ENCODE measurements around the gene CBLN3. TPM values are rescaled to one million over a fixed set of nuclear protein-coding genes. Genes with fewer than 3 reads are reported as not detected.

CBLN3 gene
- total and polyA plus RNA-seq, 4 donors = 1.7 to 4.9 (median 2.0) TPM

GRCh38 chr14:24431569-24432258 is 2.2 kb upstream of the CBLN3 start:
- Histone ChIP-seq H3K4me3 (no peak overlapping the region), H3K27me3 (ENCODE audit: control insufficient read depth in 3 of 3, insufficient read depth in 3 of 3, low read length in 2 of 3) (no peaks in the 10 kb centered on the region), H3K36me3 (ENCODE audit: control insufficient read depth in 4 of 4, insufficient read depth in 4 of 4, low read length in 4 of 4) (peaks cover 0 to 29% (median 26%) of the 10 kb centered on the region in 4 donors), H3K27ac (ENCODE audit: low read depth in 1 of 2, low read length in 1 of 2) (peak overlapping the region; percentile 97 to 99), H3K4me1 (ENCODE audit: control insufficient read depth in 5 of 5, insufficient read depth in 5 of 5, low read length in 5 of 5) (peaks cover 0 to 28% (median 15%) of the 10 kb centered on the region in 5 donors), H3K9ac (ENCODE audit: insufficient read depth in 1 of 2, low read length in 2 of 2) (no peak overlapping the region), H3K9me3 (ENCODE audit: control insufficient read depth in 4 of 4, insufficient read depth in 3 of 4, low read length in 3 of 4) (no peaks in the 10 kb centered on the region)
- peak; percentile 44 for ATAC-seq (ENCODE audit: insufficient read depth, low FRiP score)
- WGBS, 2 donors = 46 to 48% methylated on average over 15 of the region's 15 CpGs
- DNase-seq = peak; percentile 89 to 90 (median 89)
- TF ChIP-seq, protein P1, sequence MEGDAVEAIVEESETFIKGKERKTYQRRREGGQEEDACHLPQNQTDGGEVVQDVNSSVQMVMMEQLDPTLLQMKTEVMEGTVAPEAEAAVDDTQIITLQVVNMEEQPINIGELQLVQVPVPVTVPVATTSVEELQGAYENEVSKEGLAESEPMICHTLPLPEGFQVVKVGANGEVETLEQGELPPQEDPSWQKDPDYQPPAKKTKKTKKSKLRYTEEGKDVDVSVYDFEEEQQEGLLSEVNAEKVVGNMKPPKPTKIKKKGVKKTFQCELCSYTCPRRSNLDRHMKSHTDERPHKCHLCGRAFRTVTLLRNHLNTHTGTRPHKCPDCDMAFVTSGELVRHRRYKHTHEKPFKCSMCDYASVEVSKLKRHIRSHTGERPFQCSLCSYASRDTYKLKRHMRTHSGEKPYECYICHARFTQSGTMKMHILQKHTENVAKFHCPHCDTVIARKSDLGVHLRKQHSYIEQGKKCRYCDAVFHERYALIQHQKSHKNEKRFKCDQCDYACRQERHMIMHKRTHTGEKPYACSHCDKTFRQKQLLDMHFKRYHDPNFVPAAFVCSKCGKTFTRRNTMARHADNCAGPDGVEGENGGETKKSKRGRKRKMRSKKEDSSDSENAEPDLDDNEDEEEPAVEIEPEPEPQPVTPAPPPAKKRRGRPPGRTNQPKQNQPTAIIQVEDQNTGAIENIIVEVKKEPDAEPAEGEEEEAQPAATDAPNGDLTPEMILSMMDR (IDR thresholded peaks at IDR 0.05; ENCODE audit: control extremely low read depth, extremely low read depth) = peak; percentile 89

DNA sequence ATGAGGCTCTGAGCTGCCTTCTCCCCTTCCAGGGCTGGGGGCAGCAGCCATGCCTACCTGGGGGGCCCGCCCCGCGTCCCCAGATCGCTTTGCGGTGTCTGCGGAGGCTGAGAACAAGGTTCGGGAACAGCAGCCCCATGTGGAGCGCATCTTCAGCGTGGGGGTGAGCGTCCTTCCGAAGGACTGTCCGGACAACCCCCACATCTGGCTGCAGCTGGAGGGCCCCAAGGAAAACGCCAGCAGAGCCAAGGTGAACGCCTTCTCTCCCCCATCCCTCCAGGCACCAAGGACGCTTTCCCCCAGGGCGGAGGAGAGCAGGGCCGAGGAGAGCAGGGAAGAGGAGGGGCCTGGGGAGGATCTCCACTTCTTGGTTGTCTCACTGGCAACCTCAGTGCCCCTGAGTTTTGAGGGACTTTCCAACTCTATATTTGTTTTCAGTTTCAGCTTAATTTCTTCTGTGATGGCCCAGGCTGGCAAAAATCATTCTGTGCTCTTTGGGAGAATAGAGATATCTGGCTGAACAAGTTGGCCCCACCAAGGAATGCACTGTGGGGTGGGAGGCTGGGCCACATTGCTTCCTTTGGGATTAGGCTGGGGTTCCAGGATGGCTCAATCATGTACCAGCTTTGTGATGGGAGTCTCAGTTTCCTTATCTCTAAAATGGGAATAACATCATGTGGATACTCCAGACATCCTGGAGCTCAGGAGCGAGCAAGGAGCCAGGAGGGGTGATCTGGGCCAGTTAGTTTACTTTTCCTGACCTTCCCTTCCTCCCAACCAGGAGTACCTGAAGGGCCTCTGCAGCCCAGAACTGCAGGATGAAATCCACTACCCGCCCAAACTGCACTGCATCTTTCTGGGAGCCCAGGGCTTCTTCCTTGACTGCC is 1.5 kb upstream of the CBLN3 start:
- Histone ChIP-seq H3K4me1 (ENCODE audit: control insufficient read depth in 5 of 5, insufficient read depth in 5 of 5, low read length in 5 of 5) (peaks cover 0 to 28% (median 15%) of the 10 kb centered on the region in 5 donors), H3K4me3 (peak overlapping the region; percentile 55), H3K27ac (ENCODE audit: low read depth in 1 of 2, low read length in 1 of 2) (peak overlapping the region; percentile 97 to 99), H3K36me3 (ENCODE audit: control insufficient read depth in 4 of 4, insufficient read depth in 4 of 4, low read length in 4 of 4) (peaks cover 0 to 23% (median 20%) of the 10 kb centered on the region in 4 donors), H3K9ac (ENCODE audit: insufficient read depth in 1 of 2, low read length in 2 of 2) (peak overlapping the region; percentile 77 to 83), H3K9me3 (ENCODE audit: control insufficient read depth in 4 of 4, insufficient read depth in 3 of 4, low read length in 3 of 4) (no peaks in the 10 kb centered on the region), H3K27me3 (ENCODE audit: control insufficient read depth in 3 of 3, insufficient read depth in 3 of 3, low read length in 2 of 3) (no peaks in the 10 kb centered on the region)
- TF ChIP-seq, protein P1 (IDR thresholded peaks at IDR 0.05; ENCODE audit: control extremely low read depth, extremely low read depth) = no peak
- ATAC-seq (ENCODE audit: insufficient read depth, low FRiP score) (no peak), DNase-seq (peak; percentile 37 to 44 (median 42))
- 15 to 20% methylated on average over 17 to 19 of the region's 19 CpGs for WGBS, 2 donors

DNA sequence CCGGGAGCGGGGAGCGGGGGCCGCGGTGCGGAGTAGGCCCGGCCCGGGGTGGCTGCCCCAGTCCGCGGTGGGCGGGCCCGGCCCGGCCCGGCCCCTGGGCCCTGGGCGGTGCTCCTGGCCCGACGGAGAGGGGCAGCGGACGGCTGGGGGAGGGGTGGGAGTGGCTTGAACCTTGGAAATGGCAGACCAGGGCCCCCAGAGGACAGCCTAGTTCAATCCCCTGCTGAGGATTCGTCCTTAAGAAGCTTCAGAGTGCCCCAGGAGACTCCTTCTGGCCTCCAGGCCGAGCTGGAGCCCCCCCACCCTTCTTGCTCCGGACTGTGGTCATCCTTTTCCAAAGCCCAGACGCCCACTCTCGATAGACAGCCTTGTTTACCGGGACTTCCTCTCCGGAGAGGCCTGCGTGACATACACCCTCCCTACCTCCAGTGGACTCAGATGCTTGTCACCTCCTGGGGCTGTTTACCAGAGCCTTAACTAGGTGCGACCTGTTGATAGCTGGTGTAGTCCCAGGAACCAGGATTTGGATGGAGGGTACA is 744 bp upstream of the CBLN3 start:
- H3K4me1 ChIP-seq (ENCODE audit: control insufficient read depth in 5 of 5, insufficient read depth in 5 of 5, low read length in 5 of 5) = peaks cover 0 to 33% (median 15%) of the 10 kb centered on the region in 5 donors
- peak overlapping the region; percentile 77 to 83 for H3K9ac ChIP-seq (ENCODE audit: insufficient read depth in 1 of 2, low read length in 2 of 2)
- peak overlapping the region; percentile 55 for H3K4me3 ChIP-seq
- TF ChIP-seq, protein P1 (IDR thresholded peaks at IDR 0.05; ENCODE audit: control extremely low read depth, extremely low read depth) = no peak
- H3K27ac ChIP-seq (ENCODE audit: low read depth in 1 of 2, low read length in 1 of 2) = peak overlapping the region; percentile 97 to 99
- H3K36me3 ChIP-seq (ENCODE audit: control insufficient read depth in 4 of 4, insufficient read depth in 4 of 4, low read length in 4 of 4) = peaks cover 0 to 20% (median 17%) of the 10 kb centered on the region in 4 donors
- peak; percentile 88 for ATAC-seq (ENCODE audit: insufficient read depth, low FRiP score)
- peak; percentile 84 to 89 (median 86) for DNase-seq
- no peaks in the 10 kb centered on the region for H3K9me3 ChIP-seq (ENCODE audit: control insufficient read depth in 4 of 4, insufficient read depth in 3 of 4, low read length in 3 of 4)
- 0% methylated on average over 18 to 28 of the region's 28 CpGs for WGBS, 2 donors
- no peaks in the 10 kb centered on the region for H3K27me3 ChIP-seq (ENCODE audit: control insufficient read depth in 3 of 3, insufficient read depth in 3 of 3, low read length in 2 of 3)
